ENCODE results near the gene ZMYND8.
"Not testable (repeated sequence)": the region's sequence is repeated elsewhere in the genome, so short reads cannot be mapped to it uniquely, and the experiment has no call there.

The ZMYND8 gene

DNA sequence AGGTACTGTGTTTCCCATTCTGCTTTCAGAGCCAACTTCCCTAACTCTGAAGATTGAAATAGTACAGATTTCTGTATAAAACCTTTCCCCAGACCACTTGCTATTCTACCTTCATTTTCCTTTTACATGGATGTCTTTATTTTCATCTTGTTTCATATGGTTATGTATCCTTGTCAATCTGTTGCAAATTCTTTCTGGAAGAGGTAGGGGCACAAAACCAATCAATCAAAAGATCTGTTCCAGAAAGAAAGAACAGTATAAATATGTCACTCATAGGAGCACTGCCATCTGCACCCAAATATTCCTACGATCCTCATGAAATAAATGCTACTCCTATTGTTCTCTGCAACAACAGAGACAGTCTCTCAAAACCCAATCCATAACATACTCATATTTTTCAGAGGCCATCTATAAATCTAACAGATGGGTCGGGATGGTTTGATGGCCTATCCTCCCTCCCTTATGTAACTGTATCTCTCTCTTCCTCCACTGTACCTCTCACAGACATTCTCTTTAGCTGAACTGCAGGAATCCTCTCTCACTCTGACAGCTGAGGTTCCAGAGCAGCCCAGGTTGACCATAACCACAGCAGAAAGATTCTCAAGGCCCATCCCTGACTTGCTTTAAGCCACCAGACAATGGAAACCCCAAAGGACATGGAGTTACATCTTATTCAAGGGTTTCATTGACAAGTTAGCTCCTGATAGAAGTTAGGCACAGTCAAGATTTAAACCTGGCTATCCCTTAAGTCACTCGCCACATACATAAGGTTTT, 112.8 kb downstream of the ZMYND8 start:
- TF ChIP-seq, protein P1, sequence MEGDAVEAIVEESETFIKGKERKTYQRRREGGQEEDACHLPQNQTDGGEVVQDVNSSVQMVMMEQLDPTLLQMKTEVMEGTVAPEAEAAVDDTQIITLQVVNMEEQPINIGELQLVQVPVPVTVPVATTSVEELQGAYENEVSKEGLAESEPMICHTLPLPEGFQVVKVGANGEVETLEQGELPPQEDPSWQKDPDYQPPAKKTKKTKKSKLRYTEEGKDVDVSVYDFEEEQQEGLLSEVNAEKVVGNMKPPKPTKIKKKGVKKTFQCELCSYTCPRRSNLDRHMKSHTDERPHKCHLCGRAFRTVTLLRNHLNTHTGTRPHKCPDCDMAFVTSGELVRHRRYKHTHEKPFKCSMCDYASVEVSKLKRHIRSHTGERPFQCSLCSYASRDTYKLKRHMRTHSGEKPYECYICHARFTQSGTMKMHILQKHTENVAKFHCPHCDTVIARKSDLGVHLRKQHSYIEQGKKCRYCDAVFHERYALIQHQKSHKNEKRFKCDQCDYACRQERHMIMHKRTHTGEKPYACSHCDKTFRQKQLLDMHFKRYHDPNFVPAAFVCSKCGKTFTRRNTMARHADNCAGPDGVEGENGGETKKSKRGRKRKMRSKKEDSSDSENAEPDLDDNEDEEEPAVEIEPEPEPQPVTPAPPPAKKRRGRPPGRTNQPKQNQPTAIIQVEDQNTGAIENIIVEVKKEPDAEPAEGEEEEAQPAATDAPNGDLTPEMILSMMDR (IDR thresholded peaks at IDR 0.05; ENCODE audit: insufficient read depth, low read depth, low read length, missing control alignments) = no peak
- no peak for DNase-seq (ENCODE audit: low read depth)

DNA sequence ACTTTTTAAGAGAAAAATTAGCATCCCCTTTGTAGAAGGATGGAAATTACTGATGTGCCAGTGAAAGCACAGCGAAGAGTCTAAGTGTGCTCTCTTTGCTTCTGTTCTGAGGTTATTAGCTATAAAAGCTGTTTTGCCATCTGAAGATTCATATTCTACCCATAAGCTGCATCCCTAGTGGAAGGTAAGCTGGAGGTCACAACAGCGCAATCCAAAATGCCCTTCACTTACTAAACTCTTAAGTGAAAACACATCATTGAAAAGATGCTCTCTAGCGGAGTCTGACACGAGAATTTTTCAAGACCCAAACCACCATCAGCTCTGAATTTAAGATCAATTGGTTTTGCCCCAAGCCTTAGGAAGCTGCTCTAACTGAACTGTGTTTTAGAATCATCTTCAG, 113.5 kb downstream of the ZMYND8 start:
- TF ChIP-seq, protein P1 (IDR thresholded peaks at IDR 0.05; ENCODE audit: insufficient read depth, low read depth, low read length, missing control alignments) = no peak
- DNase-seq (ENCODE audit: low read depth) = no peak

More for the DNA sequence above, 112.8 kb downstream of the ZMYND8 start:
- H3K4me3 ChIP-seq (ENCODE audit: low read depth, low read length) = no peak overlapping the region

DNA sequence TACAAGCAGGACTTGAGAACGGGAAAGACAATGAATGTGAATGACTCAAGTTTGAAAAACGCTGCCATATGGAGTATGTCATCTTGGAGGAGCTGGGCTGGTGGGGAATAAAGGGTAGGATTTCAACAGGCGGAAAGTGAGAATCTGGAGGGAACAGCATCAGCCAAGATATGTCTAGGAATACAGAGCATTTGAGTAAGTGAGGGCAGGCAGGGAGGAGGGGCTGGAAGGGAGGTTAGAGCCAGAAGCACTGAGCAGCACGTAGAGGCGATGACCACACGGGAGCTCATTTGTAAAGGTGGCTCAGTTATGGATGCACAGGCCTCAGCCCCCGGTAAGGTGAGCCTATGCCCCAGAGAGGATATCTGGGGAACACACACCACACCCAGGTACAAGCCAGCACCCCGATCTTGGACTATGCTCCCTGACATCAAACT, 115.1 kb downstream of the ZMYND8 start:
- H3K4me3 ChIP-seq (ENCODE audit: low read depth, low read length) = no peak overlapping the region
- DNase-seq (ENCODE audit: low read depth) = no peak
- TF ChIP-seq, protein P1 (IDR thresholded peaks at IDR 0.05; ENCODE audit: insufficient read depth, low read depth, low read length, missing control alignments) = no peak

More for the DNA sequence above, 113.5 kb downstream of the ZMYND8 start:
- no peak overlapping the region for H3K4me3 ChIP-seq (ENCODE audit: low read depth, low read length)

DNA sequence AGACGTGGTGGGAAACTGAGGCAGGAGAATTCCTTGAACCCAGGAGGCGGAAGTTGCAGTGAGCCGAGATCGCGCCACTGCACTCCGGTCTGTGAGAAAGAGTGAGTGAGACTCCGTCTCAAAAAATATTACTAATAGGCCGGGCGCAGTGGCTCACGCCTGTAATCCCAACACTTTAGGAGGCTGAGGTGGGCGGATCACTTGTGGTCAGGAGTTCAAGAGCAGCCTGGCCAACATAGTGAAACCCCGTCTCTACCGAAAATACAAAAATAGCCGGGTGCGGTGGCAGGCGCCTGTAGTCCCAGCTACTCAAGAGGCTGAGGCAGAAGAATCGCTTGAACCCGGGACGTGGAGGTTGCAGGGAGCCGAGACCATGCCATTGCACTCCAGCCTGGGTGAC, 116.4 kb downstream of the ZMYND8 start:
- not testable (repeated sequence) for H3K4me3 ChIP-seq (ENCODE audit: low read depth, low read length); DNase-seq (ENCODE audit: low read depth)

- DNase-seq (ENCODE audit: low read depth) = no peak
- H3K4me3 ChIP-seq (ENCODE audit: low read depth, low read length) = no peak overlapping the region
- TF ChIP-seq, protein P1 (IDR thresholded peaks at IDR 0.05; ENCODE audit: insufficient read depth, low read depth, low read length, missing control alignments) = no peak
Observed at GRCh38 chr20:47239719-47240067, 116.8 kb downstream of the ZMYND8 start.

DNA sequence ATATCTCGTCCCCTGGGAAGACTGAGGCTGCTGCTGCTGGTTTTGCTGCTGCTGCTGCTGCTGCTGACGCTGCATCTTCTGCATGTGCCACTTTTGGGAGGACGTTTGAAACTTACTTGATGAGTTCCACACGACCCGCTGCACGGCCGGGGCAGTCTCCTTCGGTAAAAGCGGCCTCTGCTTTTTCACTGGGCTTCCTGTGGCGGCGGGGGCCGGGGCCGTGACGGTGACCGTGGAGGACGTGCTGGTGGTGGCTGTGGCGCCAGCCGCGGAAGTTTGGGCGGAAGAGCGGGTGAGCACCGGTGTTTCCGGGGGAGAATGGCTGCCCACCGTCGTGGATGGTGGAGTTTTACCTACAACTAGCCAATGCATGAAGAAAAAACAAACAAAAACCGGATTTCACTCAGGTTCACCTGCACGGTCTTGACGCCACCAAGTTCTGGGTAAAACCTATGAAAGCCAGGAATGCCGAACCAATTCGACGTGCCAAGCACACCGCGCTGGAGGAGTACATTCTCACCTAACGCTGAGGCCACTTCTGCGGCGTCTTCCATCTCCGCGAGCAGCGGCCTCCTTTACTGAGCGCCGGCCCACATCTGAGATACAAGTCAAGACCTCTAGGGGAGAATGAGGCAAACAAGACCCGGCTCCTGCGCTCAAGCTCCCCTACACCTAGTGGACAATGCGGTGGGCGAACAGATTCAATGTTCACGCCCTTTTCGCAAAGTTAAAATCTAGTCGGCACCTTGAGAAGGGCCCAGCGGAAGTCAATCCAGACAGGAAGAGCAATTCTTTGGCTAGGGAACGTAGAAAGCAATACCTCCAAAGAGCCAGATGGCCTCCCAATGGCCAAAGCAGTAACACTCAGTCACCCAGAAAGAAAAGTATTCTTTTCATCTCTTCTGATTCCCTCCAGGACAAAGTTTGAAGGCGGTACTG, 117.5 kb downstream of the ZMYND8 start:
- H3K4me3 ChIP-seq (ENCODE audit: low read depth, low read length) = no peak overlapping the region
- TF ChIP-seq, protein P1 (IDR thresholded peaks at IDR 0.05; ENCODE audit: insufficient read depth, low read depth, low read length, missing control alignments) = no peak
- no peak for DNase-seq (ENCODE audit: low read depth)

DNA sequence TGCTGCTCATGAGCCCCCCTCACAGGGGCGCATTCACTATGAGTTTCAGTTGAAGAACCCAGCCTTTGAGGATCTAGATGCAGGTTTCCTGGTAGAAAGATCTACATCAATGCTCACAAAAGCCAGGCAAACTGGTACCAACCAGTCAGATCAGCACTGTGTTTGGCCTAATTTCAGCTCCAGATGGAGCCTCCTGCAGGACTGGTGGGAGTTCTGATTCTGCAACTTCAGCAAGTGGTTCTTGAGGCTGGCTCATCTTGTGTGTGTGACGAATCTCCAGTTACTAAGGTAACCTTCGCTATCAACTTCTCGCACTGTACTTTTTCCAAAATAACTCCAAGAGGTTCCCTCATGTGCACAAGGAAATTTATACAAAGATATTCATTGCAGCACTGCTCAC, 118.8 kb downstream of the ZMYND8 start:
- TF ChIP-seq, protein P1 (IDR thresholded peaks at IDR 0.05; ENCODE audit: insufficient read depth, low read depth, low read length, missing control alignments) = no peak
- no peak overlapping the region for H3K4me3 ChIP-seq (ENCODE audit: low read depth, low read length)
- DNase-seq (ENCODE audit: low read depth) = no peak
